ENCODE data around the gene MBD3L2. TPM values are rescaled to one million over a fixed set of nuclear protein-coding genes. Genes with fewer than 3 reads are reported as not detected.

Gene MBD3L2
- total RNA-seq, 2 donors from 2014 or later: not detected

DNA sequence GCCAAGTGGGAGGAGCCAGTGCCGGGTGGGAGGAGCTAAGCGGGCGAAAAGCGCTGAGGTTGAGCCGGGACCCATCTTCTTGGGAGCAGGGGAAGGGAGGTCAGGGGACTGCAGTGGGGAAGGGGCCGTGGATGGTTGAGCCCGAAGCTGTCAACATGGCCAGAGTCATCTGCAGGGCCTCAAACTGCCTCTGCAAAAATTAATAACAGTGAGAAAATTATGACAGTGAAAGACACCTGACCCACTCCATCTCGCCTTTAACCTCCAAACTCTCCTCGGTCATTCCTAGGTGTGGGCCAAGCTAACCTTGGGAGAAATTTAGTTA is 50.4 kb downstream of the MBD3L2 start:
- intact Hi-C loops (cut with DNase I): loop anchor here in 1 of 2 donors (5.0 kb wide), 1 partner anchor 902 kb away; no protein-coding TSS in a partner anchor
- DNase-seq (ENCODE audit: low spot score): no peak

Other genes starting within 250 kb of the MBD3L2 start
- gene ADGRE1, start 161.7 kb upstream of the MBD3L2 start, total RNA-seq: under 1 TPM; 0.48 to 0.93 TPM
- gene MBD3L2B, start 27.9 kb upstream of the MBD3L2 start, total RNA-seq: not detected
- not detected for gene MBD3L5, start 18.7 kb upstream of the MBD3L2 start, total RNA-seq
- gene MBD3L4, start 9.1 kb upstream of the MBD3L2 start, total RNA-seq: not detected
- gene MBD3L3, start 9.4 kb downstream of the MBD3L2 start, total RNA-seq: not detected
- 1 to 10 TPM; 8.2 TPM for gene ZNF557, start 20.4 kb downstream of the MBD3L2 start, total RNA-seq
- gene INSR, start 245.1 kb downstream of the MBD3L2 start, total RNA-seq: 10 to 100 TPM; 47.5 to 63.0 TPM